GM18498 (cell line): ENCODE measurements around the gene MAN2B1.
A peak's percentile ranks its signal among the peaks of the same experiment; 100 is the strongest.
"Not testable (repeated sequence)": the region's sequence is repeated elsewhere in the genome, so short reads cannot be mapped to it uniquely, and the experiment has no call there.

Source experiments
- ATAC-seq: cut with Tn5 transposase; IDR thresholded peaks from one replicate; pipeline ENCODE4 v1.9.1; 2021; ENCODE audit warnings: mild to moderate bottlenecking, moderate library complexity; ENCODE audit not compliant: unreplicated experiment

MAN2B1 gene

DNA sequence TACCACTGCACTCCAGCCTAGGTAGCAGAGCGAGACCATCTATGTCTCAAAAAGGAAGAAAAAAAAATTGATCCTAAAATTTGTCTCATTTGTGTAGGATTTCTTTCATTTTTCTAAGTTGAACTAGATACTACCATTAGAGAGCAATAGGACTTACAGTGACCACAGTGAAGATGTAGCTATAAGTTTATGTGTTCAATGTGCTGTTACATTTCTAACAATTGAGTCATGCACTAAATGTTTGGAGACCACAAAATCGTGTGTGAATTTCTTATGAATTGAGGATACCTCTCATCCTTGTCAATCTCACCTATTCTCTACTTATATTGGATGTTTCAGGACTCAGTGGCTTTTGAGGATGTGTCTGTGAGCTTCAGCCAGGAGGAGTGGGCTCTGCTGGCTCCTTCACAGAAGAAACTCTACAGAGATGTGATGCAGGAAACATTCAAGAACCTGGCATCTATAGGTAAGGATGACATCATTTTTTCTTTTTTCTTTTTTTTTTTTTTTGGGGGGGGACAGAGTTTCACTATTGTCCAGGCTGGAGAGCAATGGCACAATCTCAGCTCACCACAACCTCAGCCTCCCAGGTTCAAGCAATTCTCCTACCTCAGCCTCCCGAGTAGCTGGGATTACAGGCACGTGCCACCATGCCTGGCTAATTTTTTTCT lies 43.0 kb downstream of the MAN2B1 start:
- no peak for ATAC-seq

GRCh38 chr19:12621253-12622024 lies 45.1 kb downstream of the MAN2B1 start:
- not testable (repeated sequence) for ATAC-seq

DNA sequence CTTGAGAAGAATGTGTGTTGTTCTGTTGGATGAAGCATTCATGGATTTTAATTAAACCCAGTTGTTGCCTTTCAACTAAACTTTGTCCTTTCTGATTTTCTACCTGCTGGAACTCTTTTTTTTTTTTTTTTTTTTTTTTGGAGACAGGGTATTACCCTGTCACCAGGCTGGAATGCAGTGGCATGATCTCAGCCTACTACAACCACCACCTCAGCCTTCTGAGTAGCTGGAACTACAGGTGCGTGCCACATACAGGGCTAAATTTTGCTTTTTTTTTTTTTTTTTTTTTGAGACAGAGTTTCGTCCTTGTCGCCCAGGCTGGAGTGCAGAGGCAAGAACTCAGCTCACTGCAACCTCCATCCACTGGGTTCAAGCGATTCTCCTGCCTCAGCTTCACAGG lies 48.9 kb downstream of the MAN2B1 start:
- no peak for ATAC-seq

DNA sequence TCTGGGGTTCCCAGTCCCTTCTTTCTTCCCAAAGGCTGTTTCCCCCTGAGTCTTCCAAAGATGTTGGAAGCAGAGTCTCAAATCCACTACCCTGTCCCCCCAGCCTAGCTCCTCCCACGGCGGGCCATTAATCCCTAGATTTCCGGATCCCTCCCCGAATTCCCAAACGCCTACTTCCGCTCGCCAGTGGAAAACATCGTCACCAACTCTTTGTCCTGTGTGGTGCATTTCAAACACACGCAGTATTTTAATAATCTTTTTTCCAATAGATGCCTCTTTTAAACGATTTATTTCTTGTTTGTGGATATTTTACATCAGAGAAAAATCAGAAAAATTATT lies 55.2 kb downstream of the MAN2B1 start:
- no peak for ATAC-seq

DNA sequence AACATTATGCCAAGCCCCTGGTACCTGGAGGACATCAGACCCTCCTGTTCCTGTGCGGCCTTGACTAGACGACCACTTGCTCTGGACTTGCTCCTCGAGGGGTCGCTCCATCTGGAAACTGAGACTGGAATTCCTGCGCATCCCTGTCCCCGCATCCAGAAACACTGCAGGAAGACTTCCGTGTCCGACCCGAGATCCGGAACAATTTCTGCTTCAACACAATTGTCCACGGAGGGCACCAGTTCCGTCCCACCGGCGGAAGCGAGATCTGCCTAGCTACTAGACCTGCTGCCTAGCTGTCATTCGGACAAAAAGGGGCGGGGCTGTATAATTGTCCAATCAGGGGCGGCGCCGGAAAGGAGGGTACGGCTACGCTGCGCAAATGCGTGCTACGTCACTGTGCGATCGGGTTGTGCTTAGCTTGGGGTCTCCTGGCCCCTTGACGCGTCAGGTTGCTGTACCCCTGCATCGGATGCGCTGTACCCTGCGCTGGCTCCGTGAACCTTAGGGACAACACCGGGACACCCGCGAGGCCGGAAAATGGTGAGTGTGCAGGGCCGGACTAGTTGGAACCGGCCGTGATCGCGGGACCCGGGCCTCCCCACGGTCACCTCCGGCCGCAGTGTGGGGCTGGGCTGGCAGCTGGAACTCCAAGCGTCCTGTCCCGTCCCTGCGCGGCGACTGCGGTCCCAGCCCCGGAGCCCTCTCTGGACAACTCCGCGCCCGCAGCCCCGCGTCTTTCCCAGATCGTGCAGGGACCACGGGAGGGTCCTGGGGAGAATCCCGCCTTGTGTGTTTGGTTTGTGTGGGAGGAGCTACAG lies 55.8 kb downstream of the MAN2B1 start, which contains the start of the genes ZNF490 and ZNF791:
Gene ZNF490, minus strand, starts transcription at position 274 of the 821 bp plus-strand sequence. Its CDS starts 133 bp downstream, at position 141.
Gene ZNF791, plus strand, starts transcription at position 381 of the 821 bp plus-strand sequence. Its CDS starts 160 bp downstream, at position 541.
- ATAC-seq, result peak; percentile 77

GRCh38 chr19:12607631-12608030 lies 58.9 kb downstream of the MAN2B1 start:
- ATAC-seq, result no peak

- ATAC-seq, result no peak
Observed at GRCh38 chr19:12606796-12607195, 59.7 kb downstream of the MAN2B1 start.

GRCh38 chr19:12603714-12604113 lies 62.8 kb downstream of the MAN2B1 start:
- ATAC-seq, result no peak

DNA sequence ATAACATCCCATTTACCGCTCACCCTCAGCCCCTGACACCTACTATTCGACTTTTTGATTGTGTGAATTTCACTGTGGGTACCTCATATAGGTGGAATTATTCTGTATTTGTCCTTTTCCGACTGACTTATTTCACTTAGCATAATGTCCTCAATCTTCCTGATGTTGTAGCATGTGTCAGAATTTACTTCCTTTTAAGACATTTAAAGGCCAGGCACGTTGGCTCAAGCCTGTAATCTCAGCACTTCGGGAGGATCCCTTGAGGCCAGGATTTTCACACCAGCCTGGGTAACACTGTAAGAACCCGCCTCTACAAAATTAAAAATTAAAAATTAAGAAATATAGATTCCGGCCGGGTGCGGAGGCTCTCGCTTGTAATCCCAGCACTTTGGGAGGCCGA lies 68.9 kb downstream of the MAN2B1 start:
- no peak for ATAC-seq

- ATAC-seq, result no peak
Observed at GRCh38 chr19:12596927-12597548, 69.5 kb downstream of the MAN2B1 start.
